Thyroid gland (tissue), 4 donors: Measurements from ENCODE around the gene FOXS1. TPM values are rescaled to one million over a fixed set of nuclear protein-coding genes. Genes with fewer than 3 reads are reported as not detected.

ENCODE experiments used
- DNase-seq, 2 donors: peaks; one replicate each; pipeline ENCODE4 v3.0.0-alpha.2; 2019
- H3K27ac ChIP-seq, 3 donors: fragments of 200-600 bp; sonication (generic); 1 replicate in 2 of 3; 2 replicates in 1 of 3; pipeline ENCODE4 v1.5.1; 2016 to 2019; ENCODE audit warnings: mild to moderate bottlenecking in 1 of 3, moderate library complexity in 1 of 3
- H3K27me3 ChIP-seq: fragments of 200-600 bp; sonication (generic); one replicate; pipeline ENCODE4 v1.5.1; 2019
- H3K36me3 ChIP-seq, 2 donors: fragments of 200-600 bp; sonication (generic); one replicate each; pipeline ENCODE4 v1.5.1; 2016 to 2019
- H3K4me1 ChIP-seq, 2 donors: fragments of 200-600 bp; sonication (generic); one replicate each; pipeline ENCODE4 v1.5.1; 2017 to 2019
- H3K4me3 ChIP-seq, 3 donors: fragments of 200-600 bp; sonication (generic); replicated peaks in 1 of 3; 1 replicate in 2 of 3; 2 replicates in 1 of 3; pipeline ENCODE4 v1.5.1; 2016; ENCODE audit warnings: mild to moderate bottlenecking in 1 of 3
- H3K9me3 ChIP-seq: fragments of 200-600 bp; sonication (generic); one replicate; pipeline ENCODE4 v1.5.1; 2017
- POLR2A ChIP-seq, 2 donors: fragments of 450-650 bp; IDR thresholded peaks; one replicate each; pipeline ENCODE4 v1.6.1; 2017; ENCODE audit warnings: antibody characterized with exemption in 2 of 2, mild to moderate bottlenecking in 2 of 2, moderate library complexity in 1 of 2
- WGBS, 2 donors: methylation state at CpG; one replicate each; pipeline ENCODE4 v1.1.5; 2017; 5-methylcytosine and 5-hydroxymethylcytosine counted together
- intact Hi-C: fragments of 100-400 bp; cut with DNase I; formaldehyde crosslinking; loops from one replicate; pipeline ENCODE4 v1.15.1; 2023
- total RNA-seq, 4 donors: library from RNA; depleted of rRNA; stranded (reverse); fragments of >200 nt; gene quantifications; one replicate each; pipeline ENCODE4 v1.2.3, GENCODE V29; 2016
- TF ChIP-seq, protein P1 (sequence below), 6 experiments: fragments of 200-600 bp in 3 of 6; fragments of 450-650 bp in 3 of 6; sonication (generic) in 3 of 6; IDR thresholded peaks; one replicate each; pipeline ENCODE4 v1.5.1; 2016 to 2019; ENCODE audit warnings: antibody characterized with exemption in 6 of 6, mild to moderate bottlenecking in 2 of 6, inconsistent platforms in 1 of 6, moderate library complexity in 1 of 6

The FOXS1 gene
- total RNA-seq = 1 to 10 TPM in 1 of 4 donors, under 1 TPM in 1, not detected in 2; 0.44 to 1.0 TPM

DNA sequence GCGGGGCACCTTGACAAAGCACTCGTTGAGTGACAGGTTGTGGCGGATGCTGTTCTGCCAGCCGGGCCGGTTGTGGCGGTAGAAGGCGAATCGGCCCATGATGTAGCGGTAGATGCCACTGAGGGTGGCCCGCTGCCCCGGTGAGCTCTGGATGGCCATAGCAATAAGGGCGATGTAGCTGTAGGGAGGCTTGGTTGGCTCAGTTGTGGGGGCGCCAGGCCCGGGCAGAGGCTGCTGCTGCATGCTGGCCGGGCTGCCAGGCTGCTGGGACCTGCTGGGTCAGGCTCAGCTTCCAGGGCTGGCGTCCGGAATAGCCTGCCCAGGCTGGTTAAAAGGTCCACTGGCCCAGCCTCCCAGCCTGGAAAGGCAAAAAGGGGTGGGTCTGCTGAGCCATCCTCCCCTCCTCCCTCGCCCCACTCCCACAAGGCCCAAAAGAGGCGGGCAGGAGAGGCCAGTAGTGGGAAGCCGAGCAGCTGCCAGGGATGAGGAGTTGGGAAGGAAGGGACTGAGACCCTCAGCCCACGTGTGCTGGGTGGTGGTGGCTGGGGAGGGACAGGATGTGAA lies at the start of gene FOXS1:
Gene FOXS1 (minus strand): TSS at position 305 of the 564 bp plus-strand sequence. CDS start 62 bp downstream, at position 243.
- peak in 1 of 2 donors; percentile 31 for TF ChIP-seq POLR2A (IDR thresholded peaks at IDR 0.05)
- TF ChIP-seq, protein P1, sequence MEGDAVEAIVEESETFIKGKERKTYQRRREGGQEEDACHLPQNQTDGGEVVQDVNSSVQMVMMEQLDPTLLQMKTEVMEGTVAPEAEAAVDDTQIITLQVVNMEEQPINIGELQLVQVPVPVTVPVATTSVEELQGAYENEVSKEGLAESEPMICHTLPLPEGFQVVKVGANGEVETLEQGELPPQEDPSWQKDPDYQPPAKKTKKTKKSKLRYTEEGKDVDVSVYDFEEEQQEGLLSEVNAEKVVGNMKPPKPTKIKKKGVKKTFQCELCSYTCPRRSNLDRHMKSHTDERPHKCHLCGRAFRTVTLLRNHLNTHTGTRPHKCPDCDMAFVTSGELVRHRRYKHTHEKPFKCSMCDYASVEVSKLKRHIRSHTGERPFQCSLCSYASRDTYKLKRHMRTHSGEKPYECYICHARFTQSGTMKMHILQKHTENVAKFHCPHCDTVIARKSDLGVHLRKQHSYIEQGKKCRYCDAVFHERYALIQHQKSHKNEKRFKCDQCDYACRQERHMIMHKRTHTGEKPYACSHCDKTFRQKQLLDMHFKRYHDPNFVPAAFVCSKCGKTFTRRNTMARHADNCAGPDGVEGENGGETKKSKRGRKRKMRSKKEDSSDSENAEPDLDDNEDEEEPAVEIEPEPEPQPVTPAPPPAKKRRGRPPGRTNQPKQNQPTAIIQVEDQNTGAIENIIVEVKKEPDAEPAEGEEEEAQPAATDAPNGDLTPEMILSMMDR (IDR thresholded peaks at IDR 0.05) = no peak
- Histone ChIP-seq H3K36me3 (no peaks in the 10 kb centered on the region), H3K27ac (peak within 1 kb of the TSS in 2 of 3 donors; percentile 24 to 33), H3K4me1 (peaks cover 0 to 10% of the 10 kb centered on the region in 2 donors), H3K9me3 (no peaks in the 10 kb centered on the region), H3K27me3 (no peaks in the 10 kb centered on the region), H3K4me3 (no peak within 1 kb of the TSS)
- intact Hi-C loops = no loop called here
- no peak for DNase-seq
- 46 to 74% methylated on average over 4 to 21 of the region's 21 CpGs for WGBS, 2 donors

GRCh38 chr20:31890646-31891045 lies 45.2 kb upstream of the FOXS1 start:
- H3K36me3 ChIP-seq = no peaks in the 10 kb centered on the region
- no peaks in the 10 kb centered on the region for H3K27me3 ChIP-seq
- H3K4me1 ChIP-seq = no peaks in the 10 kb centered on the region
- intact Hi-C loops = no loop called here
- no peak for DNase-seq
- 65 to 81% methylated on average over 8 of the region's 8 CpGs for WGBS, 2 donors
- H3K27ac ChIP-seq = no peak overlapping the region
- TF ChIP-seq, protein P1 (IDR thresholded peaks at IDR 0.05) = no peak
- no peak for TF ChIP-seq POLR2A (IDR thresholded peaks at IDR 0.05)
- H3K4me3 ChIP-seq = no peak overlapping the region
- no peaks in the 10 kb centered on the region for H3K9me3 ChIP-seq

GRCh38 chr20:31883829-31884228 lies 38.4 kb upstream of the FOXS1 start:
- H3K9me3 ChIP-seq = no peaks in the 10 kb centered on the region
- intact Hi-C loops = no loop called here
- TF ChIP-seq, protein P1 (IDR thresholded peaks at IDR 0.05) = no peak
- no peak for TF ChIP-seq POLR2A (IDR thresholded peaks at IDR 0.05)
- peaks cover 3 to 6% of the 10 kb centered on the region in 2 donors for H3K4me1 ChIP-seq
- H3K27ac ChIP-seq = no peak overlapping the region
- no peak for DNase-seq
- H3K36me3 ChIP-seq = no peaks in the 10 kb centered on the region
- no peak overlapping the region for H3K4me3 ChIP-seq
- H3K27me3 ChIP-seq = no peaks in the 10 kb centered on the region

- no peak overlapping the region for H3K27ac ChIP-seq
- H3K36me3 ChIP-seq = no peaks in the 10 kb centered on the region
- no peak overlapping the region for H3K4me3 ChIP-seq
- H3K4me1 ChIP-seq = peaks cover 3 to 6% of the 10 kb centered on the region in 2 donors
- 74 to 79% methylated on average over 5 of the region's 5 CpGs for WGBS, 2 donors
- no peaks in the 10 kb centered on the region for H3K27me3 ChIP-seq
- intact Hi-C loops = no loop called here
- H3K9me3 ChIP-seq = no peaks in the 10 kb centered on the region
- DNase-seq = no peak
- TF ChIP-seq, protein P1 (IDR thresholded peaks at IDR 0.05) = no peak
- no peak for TF ChIP-seq POLR2A (IDR thresholded peaks at IDR 0.05)
Observed at GRCh38 chr20:31881945-31882344, 36.5 kb upstream of the FOXS1 start.

DNA sequence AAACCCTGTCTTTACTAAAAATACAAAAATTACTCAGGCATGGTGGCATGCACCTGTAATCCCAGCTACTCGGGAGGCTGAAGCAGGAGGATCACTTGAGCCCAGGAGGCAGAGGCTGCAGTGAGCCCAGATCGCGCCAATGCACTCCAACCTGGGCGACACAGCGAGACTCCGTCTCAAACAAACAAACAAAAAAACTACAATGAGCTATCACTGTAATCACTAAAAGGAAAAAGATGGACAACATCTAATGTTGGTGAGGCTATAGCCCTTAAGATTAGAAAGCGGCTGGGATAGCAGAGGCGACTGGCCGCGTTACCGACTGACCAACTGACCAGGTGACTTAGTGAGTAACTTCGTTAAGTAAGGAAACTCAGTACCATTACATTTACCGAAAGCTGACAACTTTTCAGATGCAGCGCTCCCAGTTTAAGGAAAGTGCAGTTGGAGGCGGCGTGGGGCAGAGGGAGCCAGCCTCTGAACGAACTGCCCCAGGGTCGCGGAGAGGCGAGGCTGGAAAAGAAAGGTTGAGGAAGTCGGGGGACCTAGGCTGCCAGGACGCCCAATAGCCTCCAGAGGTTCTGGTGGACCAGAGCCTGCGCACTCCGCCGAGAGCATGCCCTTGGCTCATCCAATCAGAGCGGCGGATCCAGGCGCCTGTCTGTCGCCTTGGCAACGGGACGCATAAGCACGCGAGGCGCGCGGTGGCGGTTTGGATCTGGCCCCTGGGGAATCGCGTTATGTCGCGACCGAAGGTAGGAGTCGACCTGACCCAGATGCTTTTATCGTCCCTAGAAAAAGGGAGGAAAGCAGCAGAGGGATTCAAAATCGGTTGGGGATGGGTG lies 34.0 kb upstream of the FOXS1 start:
- H3K9me3 ChIP-seq = no peaks in the 10 kb centered on the region
- DNase-seq = peak; percentile 97
- peaks cover 12 to 13% of the 10 kb centered on the region in 2 donors for H3K4me1 ChIP-seq
- 7 to 8% methylated on average over 37 to 43 of the region's 45 CpGs for WGBS, 2 donors
- intact Hi-C loops = no loop called here
- H3K27me3 ChIP-seq = no peaks in the 10 kb centered on the region
- H3K27ac ChIP-seq = peak overlapping the region; percentile 49 to 87 (median 56)
- TF ChIP-seq, protein P1 (IDR thresholded peaks at IDR 0.05) = peak in 2 of 6 experiments; percentile 12 to 22
- peak in 1 of 2 donors; percentile 79 for TF ChIP-seq POLR2A (IDR thresholded peaks at IDR 0.05)
- no peaks in the 10 kb centered on the region for H3K36me3 ChIP-seq
- H3K4me3 ChIP-seq = peak overlapping the region; percentile 43 to 86 (median 48)
